Panc1 (cell line): Measurements from ENCODE around the gene KCNC3. TPM values are rescaled to one million over a fixed set of nuclear protein-coding genes. Genes with fewer than 3 reads are reported as not detected.

Experiments
- ATAC-seq: fragments of 200-7000 bp; cut with Tn5 transposase; 2 replicates; pipeline ENCODE4 v1.9.1; 2020; ENCODE audit warnings: mild to moderate bottlenecking, moderate library complexity
- BruUV-seq: library from RNA; stranded (reverse); fragments of 400-500 nt; replicated peaks from 2 replicates; lab custom pipeline; 2021; lab: Mats Ljungman, UMichigan
- CTCF ChIA-PET: fragments of 300-600 bp; sonication (Branson Sonifier 250); formaldehyde crosslinking; loops from one replicate; lab custom pipeline; 2022; ENCODE audit warnings: antibody characterized with exemption; lab: Charles Lee
- POLR2A ChIA-PET: fragments of 300-600 bp; sonication (Branson Sonifier 250); formaldehyde crosslinking; loops from one replicate; lab custom pipeline; 2022; ENCODE audit warnings: antibody characterized with exemption; lab: Charles Lee
- DNase-seq: peaks from one replicate; pipeline ENCODE4 v3.0.0-alpha.2; 2010; ENCODE audit warnings: low read depth, low spot score
- H3K27ac ChIP-seq: 2 replicates; pipeline ENCODE4 v1.5.1; 2011; ENCODE audit warnings: mild to moderate bottlenecking, low read length, inconsistent platforms
- H3K27me3 ChIP-seq: fragments of 200-500 bp; sonication (Bioruptor generic); 2 replicates; pipeline ENCODE4 v1.6.0; 2014; ENCODE audit warnings: low read length, inconsistent platforms; ENCODE audit not compliant: control insufficient read depth, insufficient read depth
- H3K36me3 ChIP-seq: fragments of 200-500 bp; sonication (Bioruptor generic); 2 replicates; pipeline ENCODE4 v1.5.1; 2014; ENCODE audit warnings: inconsistent platforms, mild to moderate bottlenecking, low read length, moderate library complexity; ENCODE audit not compliant: control insufficient read depth, insufficient read depth
- H3K4me1 ChIP-seq: 2 replicates; pipeline ENCODE4 v1.5.1; 2011; ENCODE audit warnings: inconsistent platforms, mild to moderate bottlenecking, low read length, moderate library complexity; ENCODE audit not compliant: control insufficient read depth, insufficient read depth
- H3K4me3 ChIP-seq, 2 experiments: 2 replicates each; pipeline ENCODE4 v1.5.1; 2011 to 2012; ENCODE audit warnings: low read depth in 2 of 2, low read length in 2 of 2, mild to moderate bottlenecking in 2 of 2, inconsistent platforms in 1 of 2, moderate library complexity in 1 of 2
- H3K9me3 ChIP-seq: fragments of 200-500 bp; sonication (Bioruptor generic); 2 replicates; pipeline ENCODE4 v1.5.1; 2014; ENCODE audit warnings: low read depth, mild to moderate bottlenecking, inconsistent platforms, low read length, moderate library complexity; ENCODE audit not compliant: control insufficient read depth, insufficient read depth
- POLR2AphosphoS5 ChIP-seq: IDR thresholded peaks from 2 replicates; pipeline ENCODE4 v1.6.1; 2012; ENCODE audit warnings: mild to moderate bottlenecking, low read depth, low read length, moderate library complexity
- SIN3A ChIP-seq: IDR thresholded peaks from 2 replicates; pipeline ENCODE4 v1.6.1; 2012; ENCODE audit warnings: low read depth, mild to moderate bottlenecking, low read length, moderate library complexity, borderline replicate concordance; ENCODE audit not compliant: insufficient read depth
- TCF7L2 ChIP-seq: IDR thresholded peaks from 2 replicates; pipeline ENCODE4 v1.6.1; 2011; ENCODE audit warnings: mild to moderate bottlenecking, low read depth, low read length, inconsistent platforms
- in situ Hi-C: cut with HindIII; loops from 2 replicates; pipeline ENCODE4 v1.10.0; 2016; ENCODE audit warnings: low sequenced_read_pairs, low pct_unique_long_range_greater_than_20kb
- intact Hi-C: fragments of 100-400 bp; cut with micrococcal nuclease; formaldehyde crosslinking; loops from one replicate; pipeline ENCODE4 v1.10.0; 2022; ENCODE audit not compliant: unreplicated experiment
- total RNA-seq: library from RNA; stranded (reverse); gene quantifications from one replicate; pipeline ENCODE4 v1.2.1, GENCODE V29; 2021; ENCODE audit not compliant: unreplicated experiment
- TF ChIP-seq, protein P1 (sequence below), 2 experiments: IDR thresholded peaks; 2 replicates each; pipeline ENCODE4 v1.6.1; 2011 to 2012; ENCODE audit warnings: low read depth in 2 of 2, control low read depth in 1 of 2, low read length in 1 of 2, mild to moderate bottlenecking in 1 of 2, moderate library complexity in 1 of 2; ENCODE audit not compliant: insufficient read depth in 1 of 2
- TF ChIP-seq, protein P2 (sequence below): fragments of 450-650 bp; IDR thresholded peaks from 2 replicates; pipeline ENCODE4 v1.5.1; 2017; ENCODE audit warnings: mild to moderate bottlenecking

Gene KCNC3
- total RNA-seq, 1 experiment from 2014 or later: 10.8 TPM

DNA sequence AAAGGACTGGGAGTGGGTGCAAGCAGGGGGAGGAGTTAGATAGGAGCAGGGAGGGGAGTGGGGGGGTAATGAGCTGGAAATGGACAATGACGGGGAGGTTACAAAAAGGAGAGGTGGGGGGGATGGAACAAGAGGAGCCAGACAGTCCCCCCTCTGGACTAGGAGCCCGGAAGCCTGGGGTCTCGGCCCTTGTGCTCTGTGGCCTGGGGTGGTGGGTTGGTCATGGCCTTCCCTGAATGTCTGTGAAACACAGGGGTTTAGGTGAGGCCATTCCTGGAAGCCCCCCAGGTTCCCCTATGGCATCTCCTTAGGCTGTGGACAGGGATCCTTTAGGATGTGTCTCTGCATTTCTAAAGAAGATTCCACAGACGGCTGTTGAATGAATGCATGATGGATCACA is 12.1 kb downstream of the KCNC3 start:
- ATAC-seq (no peak), DNase-seq (no peak)
- peaks cover 4% of the 10 kb centered on the region; the same call in 1 of the 2 replicates for H3K4me1 ChIP-seq
- H3K36me3 ChIP-seq: no peaks in the 10 kb centered on the region
- no peaks in the 10 kb centered on the region for H3K9me3 ChIP-seq
- no peaks in the 10 kb centered on the region for H3K27me3 ChIP-seq
- CTCF ChIA-PET: no interaction called here
- no peak overlapping the region for H3K4me3 ChIP-seq
- intact Hi-C loops (no loop called here), in situ Hi-C loops (no loop called here)
- TF ChIP-seq TCF7L2 (no peak), POLR2AphosphoS5 (no peak), SIN3A (no peak)
- TF ChIP-seq, protein P1, sequence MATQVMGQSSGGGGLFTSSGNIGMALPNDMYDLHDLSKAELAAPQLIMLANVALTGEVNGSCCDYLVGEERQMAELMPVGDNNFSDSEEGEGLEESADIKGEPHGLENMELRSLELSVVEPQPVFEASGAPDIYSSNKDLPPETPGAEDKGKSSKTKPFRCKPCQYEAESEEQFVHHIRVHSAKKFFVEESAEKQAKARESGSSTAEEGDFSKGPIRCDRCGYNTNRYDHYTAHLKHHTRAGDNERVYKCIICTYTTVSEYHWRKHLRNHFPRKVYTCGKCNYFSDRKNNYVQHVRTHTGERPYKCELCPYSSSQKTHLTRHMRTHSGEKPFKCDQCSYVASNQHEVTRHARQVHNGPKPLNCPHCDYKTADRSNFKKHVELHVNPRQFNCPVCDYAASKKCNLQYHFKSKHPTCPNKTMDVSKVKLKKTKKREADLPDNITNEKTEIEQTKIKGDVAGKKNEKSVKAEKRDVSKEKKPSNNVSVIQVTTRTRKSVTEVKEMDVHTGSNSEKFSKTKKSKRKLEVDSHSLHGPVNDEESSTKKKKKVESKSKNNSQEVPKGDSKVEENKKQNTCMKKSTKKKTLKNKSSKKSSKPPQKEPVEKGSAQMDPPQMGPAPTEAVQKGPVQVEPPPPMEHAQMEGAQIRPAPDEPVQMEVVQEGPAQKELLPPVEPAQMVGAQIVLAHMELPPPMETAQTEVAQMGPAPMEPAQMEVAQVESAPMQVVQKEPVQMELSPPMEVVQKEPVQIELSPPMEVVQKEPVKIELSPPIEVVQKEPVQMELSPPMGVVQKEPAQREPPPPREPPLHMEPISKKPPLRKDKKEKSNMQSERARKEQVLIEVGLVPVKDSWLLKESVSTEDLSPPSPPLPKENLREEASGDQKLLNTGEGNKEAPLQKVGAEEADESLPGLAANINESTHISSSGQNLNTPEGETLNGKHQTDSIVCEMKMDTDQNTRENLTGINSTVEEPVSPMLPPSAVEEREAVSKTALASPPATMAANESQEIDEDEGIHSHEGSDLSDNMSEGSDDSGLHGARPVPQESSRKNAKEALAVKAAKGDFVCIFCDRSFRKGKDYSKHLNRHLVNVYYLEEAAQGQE (IDR thresholded peaks at IDR 0.05; ENCODE audit: insufficient read depth in 1 of 2, low read depth in 2 of 2, low read length in 1 of 2): no peak
- TF ChIP-seq, protein P2, sequence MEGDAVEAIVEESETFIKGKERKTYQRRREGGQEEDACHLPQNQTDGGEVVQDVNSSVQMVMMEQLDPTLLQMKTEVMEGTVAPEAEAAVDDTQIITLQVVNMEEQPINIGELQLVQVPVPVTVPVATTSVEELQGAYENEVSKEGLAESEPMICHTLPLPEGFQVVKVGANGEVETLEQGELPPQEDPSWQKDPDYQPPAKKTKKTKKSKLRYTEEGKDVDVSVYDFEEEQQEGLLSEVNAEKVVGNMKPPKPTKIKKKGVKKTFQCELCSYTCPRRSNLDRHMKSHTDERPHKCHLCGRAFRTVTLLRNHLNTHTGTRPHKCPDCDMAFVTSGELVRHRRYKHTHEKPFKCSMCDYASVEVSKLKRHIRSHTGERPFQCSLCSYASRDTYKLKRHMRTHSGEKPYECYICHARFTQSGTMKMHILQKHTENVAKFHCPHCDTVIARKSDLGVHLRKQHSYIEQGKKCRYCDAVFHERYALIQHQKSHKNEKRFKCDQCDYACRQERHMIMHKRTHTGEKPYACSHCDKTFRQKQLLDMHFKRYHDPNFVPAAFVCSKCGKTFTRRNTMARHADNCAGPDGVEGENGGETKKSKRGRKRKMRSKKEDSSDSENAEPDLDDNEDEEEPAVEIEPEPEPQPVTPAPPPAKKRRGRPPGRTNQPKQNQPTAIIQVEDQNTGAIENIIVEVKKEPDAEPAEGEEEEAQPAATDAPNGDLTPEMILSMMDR: no peak
- H3K27ac ChIP-seq: no peak overlapping the region
- POLR2A ChIA-PET: no interaction called here
- BruUV-seq: no TSS peak

DNA sequence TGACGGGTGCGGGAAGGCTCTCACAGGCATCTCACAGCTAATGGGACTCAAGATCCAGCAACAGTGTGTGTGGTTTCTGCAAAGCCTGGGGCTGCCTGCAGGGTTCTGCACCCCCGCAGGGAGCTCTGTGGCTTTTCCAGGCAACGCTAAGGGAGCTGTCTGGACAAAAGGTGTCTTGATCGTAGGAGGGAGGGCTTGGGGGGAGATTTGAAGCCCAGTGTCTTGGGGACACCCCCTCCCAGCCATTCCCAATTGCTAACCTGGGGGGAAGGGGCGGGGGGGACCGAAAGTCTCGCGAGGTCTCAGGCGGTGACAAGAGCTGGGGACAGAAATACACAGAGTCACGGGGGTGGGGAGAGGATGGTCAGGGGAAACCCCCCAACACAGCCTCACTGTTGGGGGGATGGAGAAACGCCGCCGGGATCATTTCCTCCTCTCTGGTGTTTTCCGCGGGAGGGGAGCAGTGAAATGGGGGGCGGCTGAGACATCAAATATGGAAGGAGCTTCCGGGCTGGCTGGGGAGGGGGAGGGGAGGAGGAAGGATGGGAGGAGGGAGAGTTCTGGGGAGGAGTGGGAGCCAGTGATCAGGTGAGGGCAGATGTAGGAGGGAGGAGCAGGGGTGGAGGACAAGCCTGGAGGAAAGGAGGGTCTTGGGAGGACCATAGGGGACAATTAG is 13.3 kb downstream of the KCNC3 start:
- peak overlapping the region; percentile 17; the same call in 1 of the 2 replicates for H3K27ac ChIP-seq
- peak overlapping the region; percentile 33 to 48 for H3K4me3 ChIP-seq
- BruUV-seq: no TSS peak
- ChIA-PET CTCF (interaction anchor here (0.5 to 0.9 kb wide), 3 partner anchors 10 to 160 kb away, joined by 3 to 8 read pairs (median 4); partner anchors contain the start of gene KCNC3), POLR2A (no interaction called here)
- peak; percentile 80 for ATAC-seq
- TF ChIP-seq, protein P1 (IDR thresholded peaks at IDR 0.05; ENCODE audit: insufficient read depth in 1 of 2, low read depth in 2 of 2, low read length in 1 of 2): no peak
- TF ChIP-seq POLR2AphosphoS5 (no peak), SIN3A (no peak), TCF7L2 (no peak)
- TF ChIP-seq, protein P2: no peak
- in situ Hi-C loops (no loop called here), intact Hi-C loops (no loop called here)
- H3K36me3 ChIP-seq: no peaks in the 10 kb centered on the region
- peaks cover 4% of the 10 kb centered on the region; the same call in 1 of the 2 replicates for H3K4me1 ChIP-seq
- no peaks in the 10 kb centered on the region for H3K9me3 ChIP-seq
- no peak for DNase-seq
- no peaks in the 10 kb centered on the region for H3K27me3 ChIP-seq
